GM18520 (cell line): ENCODE data around the gene UMPS.
A peak's percentile ranks its signal among the peaks of the same experiment; 100 is the strongest.
"Not testable (repeated sequence)": the region's sequence is repeated elsewhere in the genome, so short reads cannot be mapped to it uniquely, and the experiment has no call there.

Source experiments
- ATAC-seq: cut with Tn5 transposase; IDR thresholded peaks from one replicate; pipeline ENCODE4 v1.9.1; 2021; ENCODE audit not compliant: unreplicated experiment

The UMPS gene

GRCh38 chr3:124777762-124778470 is 47.7 kb downstream of the UMPS start:
- ATAC-seq: no peak

DNA sequence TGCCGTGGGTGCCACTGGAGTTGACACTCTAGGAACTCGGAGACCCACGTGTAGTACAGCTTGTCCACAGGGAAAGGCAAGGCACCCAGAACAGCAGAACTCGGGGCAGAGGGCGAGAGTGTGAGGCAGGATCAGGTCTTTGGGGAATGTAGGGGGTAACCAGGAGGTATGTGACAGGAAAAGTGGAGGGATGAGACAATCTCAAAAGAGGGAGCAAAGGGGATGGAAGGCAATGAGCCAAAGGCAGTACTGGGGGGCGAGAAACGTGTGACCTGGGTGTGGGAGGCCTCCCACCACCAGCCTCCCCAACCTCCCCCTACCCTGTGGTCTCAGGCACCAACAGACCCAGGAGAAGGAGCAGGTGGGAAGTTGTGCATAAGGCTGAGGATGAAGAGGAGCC is 48.9 kb downstream of the UMPS start:
- no peak for ATAC-seq

DNA sequence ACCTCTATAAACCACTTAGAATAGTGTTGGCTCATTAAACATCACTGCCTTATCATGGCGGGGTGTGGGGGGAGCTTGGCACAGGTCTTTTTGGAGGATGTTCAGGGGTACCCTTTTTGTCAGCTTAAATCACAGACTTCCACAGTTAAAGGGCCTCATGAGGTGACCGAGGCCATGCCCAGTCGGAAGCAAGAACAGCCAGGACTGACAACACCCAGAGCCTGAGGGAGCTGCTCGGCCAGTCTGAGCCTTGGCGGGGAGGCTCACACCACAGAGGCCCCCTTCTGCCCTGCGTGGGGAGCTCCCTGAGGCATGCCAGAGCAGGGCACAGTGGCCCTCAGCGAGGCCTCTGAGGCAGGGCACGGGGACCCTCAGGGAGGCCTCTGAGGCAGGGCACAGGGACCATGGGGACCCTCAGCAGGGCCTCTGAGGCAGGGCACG is 49.5 kb downstream of the UMPS start:
- no peak for ATAC-seq

DNA sequence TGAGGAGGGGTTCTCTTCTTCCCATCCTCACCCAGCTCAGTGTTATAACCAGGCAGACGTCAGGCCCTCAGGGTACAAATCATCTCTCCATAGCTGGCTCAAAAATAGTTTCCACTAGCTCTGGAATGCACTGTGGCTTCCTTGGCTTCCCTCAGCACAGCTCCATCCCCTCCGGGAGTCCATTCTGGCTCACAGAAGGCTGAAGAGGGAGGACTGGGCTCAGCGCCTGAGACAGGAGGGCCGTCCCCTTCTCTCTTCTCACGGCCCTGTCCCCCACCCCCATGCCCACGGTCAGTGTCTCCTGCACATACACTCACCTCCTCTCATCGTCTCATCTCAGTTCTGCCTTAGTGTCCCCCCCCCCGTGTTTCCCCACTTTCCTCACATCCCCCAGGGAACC is 50.1 kb downstream of the UMPS start:
- ATAC-seq: no peak

DNA sequence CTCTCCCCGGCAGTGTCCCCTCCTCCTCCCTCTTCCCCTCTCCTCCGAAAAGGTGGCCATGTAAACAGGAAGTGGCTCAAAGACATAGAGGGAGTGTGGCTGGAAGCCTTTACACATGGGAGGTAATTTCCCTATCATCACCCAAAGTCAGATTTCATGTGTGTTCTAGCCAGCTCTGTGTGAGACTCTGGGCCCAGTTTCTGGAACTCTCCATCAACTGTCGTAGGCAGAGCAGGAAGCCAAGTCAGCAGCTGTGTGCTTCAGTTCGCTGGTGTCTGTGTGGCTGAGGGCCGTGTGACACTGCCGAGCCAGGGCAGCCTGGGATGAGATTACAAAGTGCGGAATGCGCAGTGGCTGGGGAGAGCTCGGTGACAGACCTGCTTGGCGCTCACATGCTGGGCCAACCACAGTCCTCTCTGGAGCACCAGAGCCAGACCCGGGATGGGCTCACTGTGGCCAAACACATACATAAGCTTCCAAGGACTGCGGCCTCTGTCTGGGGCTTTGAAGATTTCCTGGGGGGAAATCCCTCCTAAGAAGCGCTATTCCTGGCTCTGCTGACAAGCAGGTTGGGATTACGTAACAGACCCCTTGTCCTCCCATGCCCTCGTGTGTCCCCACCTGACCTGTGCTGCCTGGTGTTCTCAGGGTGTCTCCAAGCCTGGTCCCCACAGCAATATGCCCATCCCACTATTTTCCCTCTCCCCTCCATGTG is 50.7 kb downstream of the UMPS start:
- no peak for ATAC-seq

DNA sequence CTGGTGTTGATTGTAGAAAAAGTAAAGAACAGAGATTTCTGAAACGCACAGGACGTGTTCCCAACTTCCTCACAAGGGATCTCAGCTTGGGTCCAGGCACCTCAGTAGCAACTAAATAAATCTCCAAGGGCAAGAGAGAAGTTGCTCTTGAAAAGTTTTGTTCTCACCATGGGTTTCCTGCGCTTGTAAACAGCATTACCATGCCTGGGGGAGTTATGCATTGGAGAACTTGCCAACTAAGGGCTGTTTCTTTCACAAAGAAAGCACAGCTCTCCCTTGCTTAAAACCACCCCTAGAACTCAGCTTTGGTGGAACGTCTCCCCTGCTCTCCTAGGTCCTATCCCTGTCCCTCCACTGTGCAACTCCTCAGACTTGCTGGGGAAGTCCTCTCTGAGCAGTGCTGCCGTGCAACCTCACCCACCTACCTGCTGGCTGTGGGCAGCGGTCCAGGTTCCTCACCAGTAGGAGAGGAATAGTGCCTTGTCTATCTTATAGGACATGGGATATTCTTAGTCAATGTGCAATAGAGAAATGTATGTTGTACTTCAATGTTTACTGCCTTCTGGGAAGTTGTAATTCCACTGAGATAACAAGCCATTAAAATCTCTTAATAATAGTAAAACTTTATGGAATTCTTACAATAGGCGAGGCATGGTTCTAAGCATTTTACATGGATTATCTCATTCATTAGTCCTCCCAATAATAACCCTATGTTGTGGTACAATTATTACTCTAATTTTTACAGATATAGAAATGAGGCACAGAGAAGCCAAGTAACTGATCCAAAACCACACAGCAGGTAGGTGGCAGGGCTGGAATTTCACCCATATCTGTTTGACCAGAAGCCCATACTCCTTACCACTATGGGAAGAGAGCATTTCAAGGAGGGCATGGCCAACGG is 51.5 kb downstream of the UMPS start:
- no peak for ATAC-seq

DNA sequence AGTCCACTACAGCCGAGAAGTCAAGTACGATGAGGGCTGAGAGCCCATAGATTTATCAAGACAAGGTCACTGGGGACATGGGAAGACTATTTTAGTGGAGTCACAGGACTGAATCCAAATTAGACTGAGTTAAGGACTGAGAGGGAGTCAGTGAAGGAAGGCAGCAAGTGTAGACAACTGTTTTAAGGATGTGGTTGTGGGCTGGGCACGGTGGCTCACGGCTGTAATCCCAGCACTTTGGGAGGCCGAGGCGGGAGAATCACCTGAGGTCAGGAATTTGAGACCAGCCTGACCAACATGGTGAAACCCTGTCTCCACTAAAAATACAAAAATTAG is 52.1 kb downstream of the UMPS start:
- ATAC-seq: not testable (repeated sequence)

- no peak for ATAC-seq
Measured at GRCh38 chr3:124783696-124784095, 53.4 kb downstream of the UMPS start.

DNA sequence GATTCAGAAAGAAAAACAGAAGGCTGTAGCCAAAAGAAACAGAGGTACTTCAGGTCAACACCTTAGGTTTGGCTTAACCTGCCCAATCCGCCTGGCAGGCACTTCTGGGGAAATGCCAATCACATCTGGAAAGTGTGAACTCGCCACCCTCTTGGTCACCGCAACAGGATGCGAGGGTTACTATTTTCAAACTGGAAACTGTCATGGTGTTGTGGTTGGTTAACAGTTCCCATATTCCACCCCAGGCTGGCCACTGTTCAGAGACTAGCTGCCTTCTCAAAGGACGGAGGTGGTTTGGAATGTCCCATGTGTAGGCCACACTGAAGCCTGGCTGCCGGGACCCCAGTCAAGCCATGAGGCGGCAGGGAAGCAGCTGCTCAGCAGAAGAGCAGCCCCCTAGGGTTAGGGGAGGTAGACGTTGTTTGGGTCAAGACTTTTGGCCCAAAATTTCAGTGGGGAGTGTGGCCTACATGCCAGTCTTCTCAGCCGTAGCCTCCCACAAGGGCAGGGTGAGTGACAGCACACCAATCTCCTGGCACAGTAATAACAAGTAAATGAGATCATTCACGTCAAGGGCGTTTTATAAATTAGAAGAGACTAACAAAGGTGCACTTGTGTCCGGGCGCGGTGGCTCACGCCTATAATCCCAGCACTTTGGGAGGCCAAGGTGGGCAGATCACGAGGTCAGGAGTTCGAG is 54.6 kb downstream of the UMPS start:
- peak; percentile 47 for ATAC-seq

DNA sequence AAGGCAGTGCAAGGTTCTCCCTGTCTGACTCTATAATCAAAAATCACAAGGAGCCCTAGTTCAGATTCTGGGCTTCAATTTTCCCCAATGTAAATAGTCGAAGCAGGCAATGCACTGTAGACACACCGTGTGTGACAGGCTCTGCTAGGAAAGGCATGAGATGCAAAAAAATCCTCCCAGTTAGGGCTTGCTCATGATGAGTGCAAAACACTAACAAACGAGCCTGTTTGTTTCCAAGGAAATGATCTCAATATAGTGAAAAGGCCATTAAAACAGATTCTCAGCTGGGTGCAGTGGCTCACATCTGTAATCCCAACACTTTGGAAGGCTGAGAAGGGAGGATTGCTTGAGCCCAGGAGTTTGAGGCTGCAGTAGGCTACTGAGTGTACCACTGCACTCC is 55.7 kb downstream of the UMPS start:
- ATAC-seq: no peak

GRCh38 chr3:124786511-124787241 is 56.4 kb downstream of the UMPS start:
- no peak for ATAC-seq

DNA sequence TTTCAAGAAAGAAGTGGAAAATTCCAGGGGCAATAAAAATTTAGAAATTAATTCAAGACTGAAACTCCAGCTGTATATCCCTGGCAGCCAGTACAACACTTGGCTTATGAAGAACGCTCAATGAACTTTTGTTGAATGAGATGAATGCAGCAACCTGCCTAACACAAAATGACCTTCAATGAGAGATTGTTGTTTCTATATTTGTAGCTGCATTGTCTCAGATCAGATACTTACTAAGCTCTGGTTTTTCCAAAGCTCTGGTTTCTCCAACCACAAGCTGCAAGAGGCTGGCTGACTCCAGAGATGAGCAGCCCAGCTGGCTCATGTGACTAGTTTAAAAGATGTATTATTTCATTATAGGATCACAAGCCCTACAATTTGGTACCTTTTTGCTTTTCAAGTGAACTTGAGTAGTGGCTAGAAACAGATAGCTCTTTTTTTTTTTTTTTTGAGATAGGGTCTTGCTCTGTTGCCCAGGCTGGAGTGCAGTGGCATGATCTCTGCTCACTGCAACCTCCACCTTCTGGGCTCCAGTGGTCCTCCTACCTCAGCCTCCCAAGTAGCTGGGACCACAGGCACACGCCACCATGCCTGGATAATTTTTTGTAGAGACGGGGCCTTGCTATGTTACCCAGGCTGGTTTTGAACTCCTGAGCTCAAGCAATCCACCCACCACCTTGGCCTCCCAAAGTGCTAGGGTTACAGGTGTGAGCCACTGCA is 57.4 kb downstream of the UMPS start:
- ATAC-seq: no peak

GRCh38 chr3:124788254-124788745 is 58.0 kb downstream of the UMPS start:
- no peak for ATAC-seq

- not testable (repeated sequence) for ATAC-seq
Measured at GRCh38 chr3:124789103-124789502, 58.9 kb downstream of the UMPS start.

DNA sequence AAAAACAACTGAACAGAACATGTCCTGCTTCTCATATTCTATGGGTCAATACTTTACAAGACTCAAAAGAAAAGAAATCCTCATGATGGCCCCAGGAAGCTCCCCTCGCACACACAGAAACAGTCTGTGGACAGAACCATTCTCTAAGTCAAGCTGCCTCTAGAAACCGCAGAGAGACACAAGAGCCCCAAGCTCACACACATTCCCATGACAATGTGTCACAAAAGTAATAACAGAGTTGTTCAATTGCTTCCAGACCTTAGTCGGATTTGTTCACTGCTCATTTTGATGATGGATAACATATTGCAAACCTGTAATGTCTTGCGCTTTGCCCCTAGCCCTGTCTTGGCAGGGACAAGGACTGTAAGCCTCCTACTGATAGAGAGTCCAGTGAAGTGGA is 60.9 kb downstream of the UMPS start:
- no peak for ATAC-seq

DNA sequence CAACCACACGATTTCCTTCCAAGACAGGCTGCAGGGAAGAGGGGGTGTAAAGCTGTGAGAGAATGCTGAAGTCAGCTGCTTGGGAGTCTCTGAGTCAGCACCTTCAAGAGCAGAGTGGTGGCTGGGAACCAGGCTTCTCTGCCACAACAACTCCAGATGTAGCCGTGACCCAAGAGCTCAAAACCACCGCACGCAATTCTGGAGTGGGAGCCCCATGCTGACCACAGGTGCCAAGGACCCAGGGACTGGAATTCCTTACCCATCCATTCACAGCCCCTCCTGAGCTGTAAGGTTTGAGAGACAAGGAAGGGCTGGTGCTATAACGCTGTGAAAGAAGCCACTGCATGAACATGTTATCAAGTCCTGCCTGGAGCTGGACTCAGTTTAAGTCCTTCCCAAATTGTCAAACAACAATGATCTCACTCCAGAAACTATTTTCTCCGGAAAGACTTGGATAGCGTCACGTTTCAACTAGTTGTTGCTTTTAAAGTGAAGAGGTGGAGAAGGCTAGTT is 61.4 kb downstream of the UMPS start:
- no peak for ATAC-seq

DNA sequence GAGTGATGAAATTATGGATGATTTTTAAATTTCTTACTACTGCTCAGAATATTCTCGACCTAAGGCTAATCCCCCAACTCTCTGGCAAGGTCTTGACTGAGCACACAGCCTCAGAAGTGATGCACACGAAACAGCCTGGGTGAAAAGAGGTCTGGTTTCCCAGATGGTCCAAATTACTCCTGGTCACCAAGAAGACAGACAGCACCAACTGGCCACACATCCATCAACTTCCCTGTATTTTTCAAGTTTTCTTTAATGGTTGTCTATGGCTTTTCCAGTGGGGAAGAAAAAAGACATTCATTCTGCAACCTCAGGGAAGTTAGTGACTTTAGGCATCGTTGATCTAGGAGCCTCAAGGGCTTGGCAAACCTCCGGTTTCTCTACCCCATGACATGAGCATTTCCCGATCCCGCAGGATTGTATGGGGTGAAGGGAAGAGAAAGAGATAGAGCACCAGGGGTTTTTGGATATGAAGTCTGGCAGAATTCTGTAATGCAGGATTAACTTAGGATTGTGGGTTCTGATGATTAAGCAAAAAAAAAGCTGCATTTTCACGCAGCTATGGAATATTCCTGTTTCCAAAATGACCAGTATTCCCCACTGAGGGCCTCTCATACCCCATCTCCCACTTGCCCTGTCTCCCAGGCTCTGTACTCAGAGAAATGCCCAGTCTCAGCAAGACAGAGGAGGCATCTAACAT is 62.2 kb downstream of the UMPS start:
- ATAC-seq: no peak

DNA sequence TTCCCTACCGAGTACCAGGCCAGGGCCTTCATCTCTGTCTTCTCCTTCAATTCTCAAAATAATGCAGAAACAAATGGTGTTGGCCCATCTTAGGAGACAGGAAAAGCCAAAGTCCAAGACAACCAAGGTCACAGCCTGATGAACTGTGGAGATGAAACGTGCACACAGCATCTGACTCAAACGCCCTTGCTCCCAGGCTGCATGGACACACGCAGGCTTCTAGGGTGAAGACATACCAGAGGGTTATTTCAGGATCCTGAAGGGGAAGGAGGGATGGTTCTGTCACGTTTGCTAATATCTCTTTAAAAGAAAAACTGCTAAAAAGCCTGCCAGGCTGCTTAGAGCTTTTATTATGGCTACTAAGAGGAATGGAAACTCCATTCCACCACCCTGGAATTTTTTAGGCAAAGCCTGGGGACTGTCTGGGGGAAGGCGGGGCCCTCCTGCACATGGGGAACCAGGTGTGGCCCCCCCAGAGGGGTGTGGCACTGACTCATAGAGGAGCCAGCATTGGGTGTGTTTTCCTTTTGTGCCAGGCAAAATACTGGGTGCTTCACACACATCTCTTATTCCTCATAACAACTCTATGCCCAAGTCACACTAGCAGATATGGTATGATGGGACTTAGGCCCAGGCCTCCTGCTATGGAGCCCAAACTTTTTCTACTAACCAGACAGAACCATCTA is 62.9 kb downstream of the UMPS start:
- ATAC-seq: no peak
